IPS-15b (cell line): ENCODE results near the gene SMARCA2.

ENCODE experiments used
- H3K27me3 ChIP-seq: one replicate; pipeline ENCODE4 v1.6.1; 2013; ENCODE audit warnings: low read length; ENCODE audit not compliant: control insufficient read depth, insufficient read depth
- H3K36me3 ChIP-seq: one replicate; pipeline ENCODE4 v1.6.1; 2013; ENCODE audit warnings: low read length; ENCODE audit not compliant: control insufficient read depth, insufficient read depth
- H3K4me1 ChIP-seq: one replicate; pipeline ENCODE4 v1.6.1; 2013; ENCODE audit warnings: mild to moderate bottlenecking, low read length; ENCODE audit not compliant: control insufficient read depth, insufficient read depth
- H3K4me3 ChIP-seq: one replicate; pipeline ENCODE4 v1.5.1; 2013; ENCODE audit warnings: low read depth, low read length
- H3K9ac ChIP-seq: one replicate; pipeline ENCODE4 v1.6.1; 2013; ENCODE audit warnings: low read depth, mild to moderate bottlenecking, low read length
- H3K9me3 ChIP-seq: one replicate; pipeline ENCODE4 v1.6.1; 2013; ENCODE audit warnings: mild to moderate bottlenecking, low read length; ENCODE audit not compliant: control insufficient read depth, insufficient read depth

SMARCA2 gene

DNA sequence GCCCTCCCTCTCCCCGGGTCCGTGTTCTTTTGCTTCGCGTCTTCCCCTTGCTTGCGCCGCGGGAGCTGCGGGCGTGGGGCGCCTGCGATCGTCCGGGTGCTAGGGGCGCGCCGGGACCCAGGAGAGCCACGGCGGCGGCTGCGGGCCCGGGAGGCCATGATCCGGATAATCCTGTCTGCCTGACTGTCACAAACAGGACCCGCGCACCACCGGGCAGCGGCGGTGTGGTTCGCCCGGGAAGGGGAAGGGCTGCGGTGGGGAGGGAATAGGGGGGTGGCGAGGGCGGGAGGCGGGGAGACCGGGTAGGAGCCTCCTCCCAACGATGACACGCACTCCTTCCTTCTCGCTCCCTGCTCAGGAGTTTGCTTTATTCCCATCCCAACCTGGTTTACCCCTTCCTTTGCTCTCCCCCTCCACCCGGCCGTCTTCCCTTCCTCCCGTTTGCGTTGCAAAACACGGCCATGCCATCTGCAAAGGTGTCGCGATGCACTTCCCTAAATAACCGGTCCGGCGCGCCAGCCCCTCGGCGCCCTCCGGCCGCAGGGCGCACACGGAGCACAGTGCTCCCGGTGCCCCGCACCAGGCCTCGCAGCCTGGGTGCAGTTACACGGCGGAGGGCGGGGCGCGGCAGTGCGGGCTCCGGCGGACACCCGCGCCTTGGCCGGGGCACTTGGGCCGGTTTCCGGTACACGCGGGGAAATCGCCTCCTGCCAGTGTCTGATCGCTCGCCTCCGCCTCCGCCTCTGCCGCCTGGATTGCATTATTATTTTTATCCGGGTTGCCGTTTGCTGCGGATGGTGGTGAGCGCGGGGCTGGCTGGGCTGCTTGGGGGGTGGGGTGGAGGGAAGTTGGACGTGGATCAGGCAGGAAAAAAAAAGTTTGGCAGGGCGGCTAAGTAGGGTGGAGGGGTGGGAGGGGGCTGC, 1.5 kb downstream of the SMARCA2 start:
- peaks cover 13% of the 10 kb centered on the region for H3K4me1 ChIP-seq
- H3K4me3 ChIP-seq = peak overlapping the region; percentile 89
- H3K9ac ChIP-seq = no peak overlapping the region
- H3K27me3 ChIP-seq = peaks cover 48% of the 10 kb centered on the region
- H3K36me3 ChIP-seq = peaks cover 2% of the 10 kb centered on the region
- no peaks in the 10 kb centered on the region for H3K9me3 ChIP-seq

DNA sequence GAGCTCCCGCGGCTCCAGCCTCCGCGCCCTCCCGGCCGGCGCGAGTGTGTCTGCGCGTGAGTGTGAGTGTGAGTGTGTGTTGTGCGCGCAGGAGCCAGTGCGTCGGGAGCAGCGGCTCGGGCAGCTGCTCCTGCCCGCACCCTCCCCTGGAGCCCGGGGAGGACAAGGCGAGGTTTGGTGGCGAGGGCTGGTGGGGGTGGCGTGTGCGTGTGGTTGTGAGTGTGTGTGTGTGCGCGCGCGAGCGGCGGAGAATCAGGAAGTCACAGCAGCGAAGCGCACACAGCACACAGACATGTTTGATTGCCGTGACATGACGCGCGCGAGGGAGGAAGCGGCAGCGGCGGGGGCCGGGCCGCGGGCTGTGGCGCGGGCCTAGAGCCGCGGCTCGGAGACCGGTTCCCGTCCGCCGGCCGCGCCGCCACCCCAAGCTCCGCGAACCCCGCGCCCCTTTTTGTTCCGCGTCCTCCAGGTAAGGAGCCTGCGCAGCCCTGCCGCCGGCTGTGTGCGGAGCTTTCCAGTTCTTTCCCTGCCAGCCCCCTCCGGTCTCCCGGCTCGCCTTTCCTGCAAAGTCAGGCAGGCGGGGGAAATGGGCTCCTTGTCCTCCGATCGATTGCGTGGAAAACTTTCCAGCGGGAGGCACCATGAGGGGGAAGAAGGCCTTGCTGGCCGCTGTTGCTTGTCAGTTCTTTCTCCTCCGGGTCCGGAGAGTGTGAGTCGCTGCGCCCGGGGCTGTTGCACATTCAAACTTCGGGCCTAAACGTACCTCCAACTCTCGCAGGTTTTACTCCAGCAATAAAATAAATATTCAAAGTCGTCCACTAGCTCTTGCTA, 2.4 kb downstream of the SMARCA2 start:
- Histone ChIP-seq H3K4me1 (peaks cover 13% of the 10 kb centered on the region), H3K9me3 (no peaks in the 10 kb centered on the region), H3K27me3 (peaks cover 43% of the 10 kb centered on the region), H3K9ac (peak overlapping the region; percentile 47), H3K36me3 (peaks cover 2% of the 10 kb centered on the region), H3K4me3 (peak overlapping the region; percentile 89)

DNA sequence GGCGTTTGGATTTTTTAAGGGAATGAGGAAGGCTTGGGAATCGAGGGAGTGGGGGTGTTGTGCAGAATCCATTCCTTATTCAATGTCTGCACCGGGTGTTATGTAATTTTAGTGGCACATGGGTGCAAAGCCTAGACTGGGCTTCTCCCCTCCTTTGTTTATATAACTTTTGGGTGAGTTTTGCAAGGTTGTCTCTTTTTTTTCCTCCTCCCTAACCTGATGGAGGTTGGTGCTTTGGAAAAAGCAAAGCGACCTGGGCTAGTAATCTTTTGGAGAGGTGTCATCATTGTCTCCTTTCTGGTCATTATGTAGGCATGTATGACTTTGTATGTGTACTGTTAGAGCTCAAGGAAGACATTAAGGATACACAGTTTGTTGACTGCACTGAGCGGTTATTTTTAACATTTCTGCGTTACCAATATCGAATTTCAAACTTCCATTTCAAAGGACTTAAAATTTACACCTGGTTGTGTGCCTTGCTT, 3.1 kb downstream of the SMARCA2 start:
- Histone ChIP-seq H3K4me1 (peaks cover 13% of the 10 kb centered on the region), H3K9ac (peak overlapping the region; percentile 47), H3K4me3 (peak overlapping the region; percentile 89), H3K27me3 (peaks cover 36% of the 10 kb centered on the region), H3K36me3 (peaks cover 2% of the 10 kb centered on the region), H3K9me3 (no peaks in the 10 kb centered on the region)

- Histone ChIP-seq H3K9me3 (no peaks in the 10 kb centered on the region), H3K27me3 (peaks cover 28% of the 10 kb centered on the region), H3K4me1 (peaks cover 13% of the 10 kb centered on the region), H3K4me3 (peak overlapping the region; percentile 89), H3K9ac (no peak overlapping the region), H3K36me3 (peaks cover 2% of the 10 kb centered on the region)
These were observed 3.8 kb downstream of the SMARCA2 start for GRCh38 chr9:2018764-2019558.

DNA sequence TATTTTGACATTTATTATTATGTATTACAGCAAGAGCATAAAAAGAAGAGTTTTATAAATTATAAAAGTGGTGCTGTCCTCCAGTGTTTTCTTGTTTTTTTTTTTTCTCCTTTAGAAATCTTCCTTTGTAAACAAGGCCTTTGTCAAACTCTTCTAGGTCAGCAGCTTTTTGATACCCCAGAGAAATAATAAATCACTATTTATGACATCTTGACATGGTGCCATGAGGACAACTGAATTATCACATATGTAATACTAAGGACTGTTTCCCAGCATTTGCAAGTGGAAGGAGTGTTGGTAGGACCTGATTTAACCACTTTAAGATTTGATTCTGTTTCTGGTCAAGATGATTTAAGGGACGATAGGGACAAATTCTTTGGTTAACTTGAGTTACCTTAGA, 4.6 kb downstream of the SMARCA2 start:
- peaks cover under 1% of the 10 kb centered on the region for H3K36me3 ChIP-seq
- H3K4me3 ChIP-seq = no peak overlapping the region
- no peak overlapping the region for H3K9ac ChIP-seq
- H3K9me3 ChIP-seq = no peaks in the 10 kb centered on the region
- peaks cover 15% of the 10 kb centered on the region for H3K4me1 ChIP-seq
- H3K27me3 ChIP-seq = peaks cover 23% of the 10 kb centered on the region

GRCh38 chr9:2021731-2022130, 6.6 kb downstream of the SMARCA2 start:
- peaks cover 23% of the 10 kb centered on the region for H3K27me3 ChIP-seq
- peaks cover 21% of the 10 kb centered on the region for H3K4me1 ChIP-seq
- H3K4me3 ChIP-seq = no peak overlapping the region
- no peaks in the 10 kb centered on the region for H3K36me3 ChIP-seq
- no peaks in the 10 kb centered on the region for H3K9me3 ChIP-seq
- H3K9ac ChIP-seq = no peak overlapping the region

GRCh38 chr9:2022560-2022959, 7.4 kb downstream of the SMARCA2 start:
- Histone ChIP-seq H3K4me1 (peaks cover 21% of the 10 kb centered on the region), H3K4me3 (no peak overlapping the region), H3K9ac (no peak overlapping the region), H3K27me3 (peaks cover 19% of the 10 kb centered on the region), H3K36me3 (no peaks in the 10 kb centered on the region), H3K9me3 (no peaks in the 10 kb centered on the region)

GRCh38 chr9:2023042-2023441, 7.9 kb downstream of the SMARCA2 start:
- Histone ChIP-seq H3K36me3 (no peaks in the 10 kb centered on the region), H3K27me3 (peaks cover 14% of the 10 kb centered on the region), H3K9ac (no peak overlapping the region), H3K4me1 (peaks cover 20% of the 10 kb centered on the region), H3K9me3 (no peaks in the 10 kb centered on the region), H3K4me3 (no peak overlapping the region)

GRCh38 chr9:2023532-2023931, 8.4 kb downstream of the SMARCA2 start:
- no peaks in the 10 kb centered on the region for H3K36me3 ChIP-seq
- no peak overlapping the region for H3K9ac ChIP-seq
- peaks cover 10% of the 10 kb centered on the region for H3K27me3 ChIP-seq
- H3K4me3 ChIP-seq = no peak overlapping the region
- peaks cover 15% of the 10 kb centered on the region for H3K4me1 ChIP-seq
- H3K9me3 ChIP-seq = no peaks in the 10 kb centered on the region

GRCh38 chr9:2024888-2025782, 10.0 kb downstream of the SMARCA2 start:
- Histone ChIP-seq H3K4me3 (no peak overlapping the region), H3K4me1 (peaks cover 9% of the 10 kb centered on the region), H3K36me3 (no peaks in the 10 kb centered on the region)

More at GRCh38 chr9:2024888-2025782, 10.0 kb downstream of the SMARCA2 start:
- Histone ChIP-seq H3K9ac (no peak overlapping the region), H3K9me3 (no peaks in the 10 kb centered on the region), H3K27me3 (peaks cover 6% of the 10 kb centered on the region)
